A375 (cell line): ENCODE data around the gene EXOSC9. TPM values are rescaled to one million over a fixed set of nuclear protein-coding genes. Genes with fewer than 3 reads are reported as not detected.

ENCODE experiments used
- total RNA-seq: library from RNA; depleted of rRNA; stranded (reverse); fragments of >200 nt; shearing (Covaris generic); gene quantifications from 2 replicates; pipeline ENCODE4 v1.2.3, GENCODE V29; 2014; rRNA removed

EXOSC9 gene
- 52.2 and 55.3 TPM in 2 replicates for total RNA-seq

GRCh38 chr4:121800961-121801714, at the start of gene EXOSC9:
TSS of gene EXOSC9 (plus strand) at chr4:121801323. CDS start at chr4:121801425, 102 bp downstream.

GRCh38 chr4:121764702-121765367, 36.3 kb upstream of the EXOSC9 start, which contains the start of gene SMIM43:
TSS of gene SMIM43 (minus strand) at chr4:121765164. CDS start at chr4:121765105, 59 bp downstream.

GRCh38 chr4:121823505-121824170, 22.5 kb downstream of the EXOSC9 start, which contains the start of gene CCNA2:
TSS of gene CCNA2 (minus strand) at chr4:121823883. CDS start at chr4:121823628, 255 bp downstream.

Other genes starting within 250 kb of the EXOSC9 start
- 225 and 252 TPM in 2 replicates for gene ANXA5, start 104.3 kb upstream of the EXOSC9 start, total RNA-seq
- gene SMIM43, start 36.2 kb upstream of the EXOSC9 start, total RNA-seq: not detected in 2 replicates
- gene CCNA2, start 22.6 kb downstream of the EXOSC9 start, total RNA-seq: 63.8 and 66.1 TPM in 2 replicates
- 9.2 and 10.7 TPM in 2 replicates for gene BBS7, start 69.2 kb downstream of the EXOSC9 start, total RNA-seq
- 0.64 and 1.4 TPM in 2 replicates for gene TRPC3, start 150.7 kb downstream of the EXOSC9 start, total RNA-seq